Kidney capillary endothelial cell (primary cell): ENCODE results near the gene CDC42BPA.
"Not testable (repeated sequence)": the region's sequence is repeated elsewhere in the genome, so short reads cannot be mapped to it uniquely, and the experiment has no call there.

Experiments used
- DNase-seq: peaks from one replicate; pipeline ENCODE4 v3.0.0-alpha.2; 2018; ENCODE audit warnings: low spot score

The CDC42BPA gene

DNA sequence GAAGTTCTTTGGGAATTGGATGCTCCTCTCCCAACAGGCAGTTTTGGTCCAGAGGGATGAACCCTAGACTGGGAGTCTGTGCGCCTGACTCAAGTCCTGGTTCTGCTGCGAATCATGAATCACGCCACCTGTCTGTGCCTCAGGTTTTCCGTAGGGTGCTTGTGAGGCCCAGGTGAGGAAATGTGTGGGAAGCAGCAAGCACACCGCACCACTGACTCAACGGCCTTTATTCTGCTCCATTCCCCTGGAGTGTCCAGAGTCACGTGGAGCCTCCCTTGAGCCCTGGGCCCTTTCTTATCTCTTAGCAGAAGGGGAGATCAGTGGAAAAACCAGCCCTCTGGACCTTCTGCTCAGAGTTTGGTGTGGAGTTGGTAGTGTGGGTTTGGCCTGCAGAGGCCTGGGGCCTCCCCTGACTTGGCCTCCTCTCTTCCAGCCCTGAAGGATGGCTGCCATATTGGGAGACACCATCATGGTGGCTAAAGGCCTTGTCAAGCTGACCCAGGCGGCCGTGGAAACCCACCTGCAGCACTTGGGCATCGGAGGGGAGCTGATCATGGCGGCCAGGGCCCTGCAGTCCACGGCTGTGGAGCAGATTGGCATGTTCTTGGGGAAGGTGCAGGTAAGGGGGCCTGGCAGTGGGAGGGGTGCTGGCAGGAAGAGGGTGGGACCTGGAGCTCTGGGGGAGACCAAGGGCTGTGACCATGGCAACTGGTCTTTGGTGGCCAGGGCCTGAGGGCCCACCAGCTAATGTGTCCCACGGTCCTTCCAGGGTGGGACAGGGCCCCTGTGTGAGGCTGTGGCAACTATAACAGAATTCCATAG is 357.1 kb downstream of the CDC42BPA start:
- no peak for DNase-seq

DNA sequence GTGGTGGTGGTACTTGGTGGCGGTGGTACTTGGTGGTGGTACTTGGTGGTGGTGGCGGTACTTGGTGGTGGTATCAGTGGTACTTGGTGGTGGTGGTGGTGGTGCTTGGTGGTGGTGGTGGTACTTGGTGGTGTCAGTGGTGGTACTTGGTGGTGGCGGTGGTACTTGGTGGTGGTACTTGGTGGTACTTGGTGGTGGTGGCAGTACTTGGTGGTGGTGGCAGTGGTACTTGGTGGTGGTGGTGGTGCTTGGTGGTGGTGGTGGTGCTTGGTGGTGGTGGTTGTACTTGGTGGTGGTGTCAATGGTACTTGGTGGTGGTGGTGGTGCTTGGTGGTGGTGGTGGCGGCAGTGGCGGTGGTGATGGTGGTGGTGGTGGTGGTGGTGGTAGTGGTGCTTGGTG is 358.0 kb downstream of the CDC42BPA start:
- no peak for DNase-seq

DNA sequence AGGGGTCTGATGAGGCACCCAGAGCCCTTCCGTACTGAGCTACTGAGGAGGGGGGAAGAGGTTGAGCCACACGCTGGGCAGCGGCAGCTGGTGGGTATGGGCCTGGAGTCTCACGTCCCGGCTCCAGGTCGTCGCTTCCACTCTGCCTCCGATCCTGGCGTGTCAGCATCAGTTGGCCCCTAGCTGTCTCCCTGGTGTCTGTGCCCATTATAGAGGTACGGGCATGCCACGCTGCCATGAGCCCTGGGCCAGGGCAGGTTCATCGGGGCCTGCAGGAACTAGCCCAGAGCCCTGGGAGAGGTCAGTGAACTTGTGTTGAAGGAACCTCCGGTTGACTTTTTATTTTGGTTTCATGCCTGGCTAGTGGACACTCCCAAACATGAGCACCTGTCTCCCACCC is 360.0 kb downstream of the CDC42BPA start:
- no peak for DNase-seq

DNA sequence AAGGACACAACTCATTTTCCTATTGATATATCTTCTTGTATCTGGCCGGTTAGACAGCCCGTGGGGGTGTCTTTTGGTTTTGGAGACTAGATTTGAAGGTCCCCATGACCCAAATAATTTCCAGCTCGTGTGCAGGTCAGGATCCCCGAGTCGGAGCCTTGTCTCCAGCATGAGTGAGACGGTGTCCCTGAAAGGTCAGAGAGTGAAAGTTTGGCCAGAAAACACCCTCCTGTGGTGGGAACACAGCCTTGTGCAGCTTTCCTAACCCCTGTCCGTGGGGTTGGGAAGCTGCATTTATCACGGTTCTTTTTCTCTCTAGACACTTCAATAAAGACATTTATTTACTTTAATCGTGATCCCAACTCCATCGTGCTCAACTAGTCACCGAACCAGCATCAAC is 360.6 kb downstream of the CDC42BPA start:
- no peak for DNase-seq

DNA sequence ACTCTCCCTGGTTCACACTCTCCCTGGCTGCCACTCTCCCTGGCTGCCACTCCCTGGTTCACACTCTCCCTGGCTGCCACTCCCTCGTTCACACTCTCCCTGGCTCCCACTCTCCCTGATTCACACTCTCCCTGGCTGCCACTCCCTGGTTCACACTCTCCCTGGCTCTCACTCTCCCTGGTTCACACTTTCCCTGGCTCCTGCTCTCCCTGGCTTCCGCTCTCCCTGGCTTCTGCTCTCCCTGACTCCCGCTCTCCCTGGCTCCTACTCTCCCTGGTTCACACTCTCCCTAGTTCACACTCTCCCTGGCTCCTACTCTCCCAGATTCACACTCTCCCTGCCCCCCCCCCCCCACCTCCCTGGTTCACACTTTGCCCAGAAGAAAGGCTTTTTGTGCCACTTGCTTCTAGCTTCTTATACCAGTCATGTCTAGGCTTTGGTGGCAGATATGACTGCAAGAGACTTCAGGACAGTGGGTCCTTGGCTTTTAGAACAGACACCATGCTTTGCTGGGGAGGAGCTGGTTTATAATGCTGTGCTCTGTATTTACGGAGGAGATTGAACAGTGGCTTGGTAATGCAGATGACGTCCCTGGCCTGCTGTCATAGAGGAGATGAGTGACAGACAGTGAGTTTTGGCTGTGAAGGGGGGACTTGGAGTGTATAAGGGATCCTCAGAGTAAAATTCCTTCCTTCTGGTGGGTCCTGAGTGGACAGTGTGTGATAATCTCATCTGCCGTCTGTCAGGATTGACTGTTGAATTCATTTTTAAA is 361.2 kb downstream of the CDC42BPA start:
- no peak for DNase-seq

DNA sequence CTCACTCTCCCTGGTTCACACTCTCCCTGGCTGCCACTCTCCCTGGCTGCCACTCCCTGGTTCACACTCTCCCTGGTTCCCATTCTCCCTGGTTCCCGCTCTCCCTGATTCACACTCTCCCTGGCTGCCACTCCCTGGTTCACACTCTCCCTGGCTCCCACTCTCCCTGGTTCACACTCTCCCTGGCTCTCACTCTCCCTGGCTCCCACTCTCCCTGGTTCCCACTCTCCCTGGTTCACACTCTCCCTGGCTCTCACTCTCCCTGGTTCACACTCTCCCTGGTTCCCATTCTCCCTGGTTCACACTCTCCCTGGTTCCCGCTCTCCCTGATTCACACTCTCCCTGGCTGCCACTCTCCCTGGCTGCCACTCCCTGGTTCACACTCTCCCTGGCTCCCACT is 362.4 kb downstream of the CDC42BPA start:
- not testable (repeated sequence) for DNase-seq

DNA sequence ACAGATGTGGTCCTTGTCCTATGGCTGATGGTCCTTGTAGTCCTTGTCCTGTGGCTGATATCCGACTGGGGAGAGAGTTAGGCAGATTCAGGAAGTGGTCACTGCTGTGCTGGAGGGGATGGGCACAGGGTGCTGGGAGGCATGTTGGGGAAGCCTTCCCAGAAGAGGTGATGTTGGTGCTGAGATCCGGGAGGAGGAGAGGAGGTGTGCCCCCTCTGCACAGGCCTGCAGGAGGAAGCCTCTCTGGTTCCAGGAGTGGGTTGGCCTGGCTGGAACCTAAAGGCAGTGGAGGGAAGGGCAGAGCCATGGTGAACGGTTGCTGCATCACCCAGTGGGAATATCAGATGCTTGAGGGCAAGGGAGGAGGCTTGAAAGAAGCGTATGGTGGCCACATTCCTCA is 363.5 kb downstream of the CDC42BPA start:
- DNase-seq, result no peak

DNA sequence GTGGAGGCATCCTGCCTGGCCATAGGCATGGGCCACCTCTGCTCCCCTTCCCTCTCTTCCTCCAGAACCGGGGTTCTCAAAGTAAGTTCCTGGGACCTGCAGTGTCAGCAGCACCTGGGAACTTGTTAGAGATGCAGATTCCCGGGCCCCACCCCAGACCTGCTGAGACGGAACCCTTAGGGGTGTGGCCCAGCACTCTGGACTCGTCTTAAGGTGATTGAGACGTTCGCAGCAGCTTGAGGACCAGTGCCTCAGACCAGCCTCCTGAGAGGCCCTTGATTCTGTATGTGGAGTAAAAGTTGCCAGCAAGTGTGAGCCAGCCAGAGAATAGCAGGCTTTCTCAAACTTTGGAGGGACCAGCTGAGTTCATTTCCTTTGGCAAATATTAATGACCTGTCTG is 364.0 kb downstream of the CDC42BPA start:
- no peak for DNase-seq

DNA sequence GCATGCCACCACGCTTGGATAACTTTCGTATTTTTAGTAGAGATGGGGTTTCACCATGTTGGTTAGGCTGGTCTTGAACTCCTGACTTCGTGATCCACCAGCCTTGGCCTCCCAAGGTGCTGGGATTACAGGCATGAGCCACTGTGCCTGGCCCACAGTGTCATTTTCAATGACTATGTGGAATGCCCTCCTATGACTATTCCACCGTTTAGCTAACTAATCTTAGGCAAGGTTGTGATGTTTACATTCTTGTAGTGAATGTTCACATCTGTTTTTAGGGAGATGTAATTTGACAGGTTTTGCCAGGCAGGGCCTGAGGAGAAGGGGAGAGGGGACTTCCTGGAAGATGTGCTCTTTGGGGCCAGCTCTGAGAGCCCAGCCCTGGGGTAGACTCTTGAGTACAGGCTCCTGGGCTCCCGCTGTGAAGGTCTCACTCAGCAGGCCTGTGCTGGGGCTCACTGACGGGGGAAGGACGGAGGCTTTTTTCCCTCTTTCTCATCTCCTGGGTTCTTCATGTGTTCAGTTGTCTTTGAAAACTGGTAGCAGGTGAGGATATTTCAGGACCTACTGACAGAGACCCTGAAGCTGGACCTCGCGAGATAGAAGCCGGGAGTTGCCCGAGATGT is 365.0 kb downstream of the CDC42BPA start:
- DNase-seq, result no peak

DNA sequence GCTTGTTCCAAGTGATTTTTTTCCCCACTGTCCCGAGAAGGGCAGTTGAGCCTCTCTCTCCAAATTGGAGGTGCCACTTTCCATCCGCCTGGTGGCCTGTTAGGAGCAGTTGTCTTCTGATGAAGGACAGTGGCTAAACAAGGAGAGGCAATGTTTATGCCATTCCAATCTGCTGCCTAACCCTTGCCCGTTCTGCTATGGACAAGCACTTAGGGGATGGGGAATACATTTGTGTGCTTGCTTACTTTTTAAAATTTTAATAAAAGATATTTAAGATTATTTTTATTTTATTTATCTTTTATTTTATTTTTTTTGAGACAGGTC is 366.2 kb downstream of the CDC42BPA start:
- DNase-seq, result no peak

DNA sequence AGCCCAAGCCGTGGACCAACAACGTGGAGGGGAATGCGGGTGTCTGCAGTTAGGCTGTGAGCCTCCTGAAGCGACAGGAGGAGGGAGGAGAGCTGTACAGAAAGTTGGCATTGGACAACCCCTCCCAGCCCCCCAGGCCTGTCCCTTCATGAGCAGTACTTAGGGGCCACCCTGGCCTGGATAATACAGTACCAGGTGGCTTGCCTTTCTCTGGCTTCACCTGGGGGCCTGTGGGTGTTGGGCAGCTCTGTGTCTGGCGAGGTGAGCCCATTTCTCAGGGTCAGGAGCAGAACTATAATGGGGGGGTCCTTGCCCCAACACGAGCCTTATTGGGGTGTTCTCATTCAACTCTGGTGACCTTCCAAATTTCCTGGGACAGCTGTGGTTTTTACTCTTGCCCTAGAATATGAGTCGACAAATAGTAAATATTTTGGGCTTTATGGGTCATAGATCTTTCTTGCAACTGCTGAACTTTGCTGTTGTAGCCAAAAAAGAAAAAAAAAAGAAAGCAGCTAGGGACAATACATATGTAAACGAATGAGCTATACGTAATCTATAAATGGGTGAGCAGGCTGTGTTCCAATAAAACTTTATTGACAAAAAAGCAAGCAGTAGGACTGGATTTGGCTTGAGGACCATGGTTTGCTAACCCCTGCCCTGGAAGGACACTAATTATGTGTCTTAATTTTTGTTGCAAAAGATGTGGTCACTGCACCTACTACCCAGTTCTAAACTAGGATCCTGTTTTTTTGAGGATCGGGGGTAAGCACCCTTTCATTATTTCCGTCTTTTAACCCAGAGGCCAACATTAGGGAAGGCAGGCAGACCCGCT is 366.8 kb downstream of the CDC42BPA start:
- no peak for DNase-seq

DNA sequence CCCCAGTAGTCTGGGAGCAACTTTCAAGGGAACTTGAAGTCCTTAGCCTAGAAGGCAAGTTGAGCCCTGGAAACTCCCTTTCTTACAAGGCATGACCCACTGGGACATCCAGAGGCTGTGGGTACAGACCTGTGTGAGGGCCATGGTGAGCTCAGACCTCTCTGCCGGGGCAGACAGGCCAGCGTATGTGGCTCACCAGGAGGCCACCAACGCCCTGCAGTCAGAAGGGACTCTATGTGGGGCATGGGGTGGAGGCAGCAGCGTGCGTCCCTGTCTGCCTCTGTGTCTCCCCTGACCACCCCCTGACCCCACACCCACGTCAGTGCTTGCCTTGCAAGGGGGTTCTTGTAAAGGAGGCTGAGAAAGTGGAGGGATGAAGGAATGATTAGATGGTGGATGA is 367.4 kb downstream of the CDC42BPA start:
- no peak for DNase-seq

DNA sequence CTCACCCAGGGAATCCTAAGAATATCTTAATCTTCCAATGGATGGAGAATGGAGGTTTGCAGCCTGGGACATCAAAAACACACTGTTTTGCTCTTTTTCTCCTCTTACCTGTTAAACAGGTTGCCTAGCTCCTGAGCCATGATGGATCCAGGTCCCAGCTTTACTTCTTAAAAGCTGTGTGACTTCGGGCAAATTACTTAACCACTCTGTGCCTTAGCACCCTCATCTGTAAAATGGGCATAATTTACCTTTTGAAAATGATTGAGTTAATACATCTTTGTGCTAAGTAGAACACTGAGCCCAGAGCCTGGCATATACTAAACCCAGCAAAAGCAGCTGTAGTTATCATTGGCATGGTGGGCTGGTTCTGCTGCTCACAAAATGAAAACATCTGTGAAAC is 368.0 kb downstream of the CDC42BPA start:
- DNase-seq, result no peak

DNA sequence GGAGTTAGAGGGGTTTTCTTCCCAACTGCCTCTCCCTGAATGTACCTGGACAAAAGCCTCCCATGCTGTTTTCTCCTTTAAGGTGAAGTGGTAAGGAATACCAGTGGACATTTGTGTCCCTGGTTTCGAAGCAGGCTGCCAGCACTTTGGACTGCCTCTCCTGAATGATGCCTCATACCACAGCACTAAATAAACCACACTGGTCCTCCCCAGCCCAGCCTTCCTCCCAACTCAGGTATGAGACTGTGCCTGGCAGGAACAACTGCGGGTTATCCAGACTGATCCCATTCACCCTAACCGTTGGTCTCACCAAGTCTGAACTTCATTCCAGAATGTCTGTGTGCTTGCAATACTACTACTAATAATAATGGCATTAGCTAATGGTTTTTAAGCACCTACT is 368.9 kb downstream of the CDC42BPA start:
- no peak for DNase-seq

DNA sequence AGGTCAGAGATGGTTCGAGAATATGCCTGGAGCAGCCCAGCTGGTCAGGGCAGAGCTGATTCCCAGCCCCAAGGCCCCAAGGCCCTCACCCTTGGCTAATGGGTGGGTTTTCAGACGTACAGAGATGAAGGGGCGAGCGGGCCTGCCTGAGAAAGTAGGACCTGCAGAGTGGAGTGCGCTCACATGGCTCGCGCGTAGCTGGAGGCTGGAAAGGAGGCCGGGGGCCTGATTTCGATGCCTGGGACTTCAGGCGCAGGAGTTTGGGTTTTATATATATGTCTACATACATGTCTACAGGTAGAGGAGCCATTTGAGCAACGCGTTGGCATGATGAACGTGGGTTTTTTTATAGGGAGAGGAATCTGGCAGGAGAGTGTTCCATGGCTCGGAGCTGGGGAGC is 369.3 kb downstream of the CDC42BPA start:
- no peak for DNase-seq

DNA sequence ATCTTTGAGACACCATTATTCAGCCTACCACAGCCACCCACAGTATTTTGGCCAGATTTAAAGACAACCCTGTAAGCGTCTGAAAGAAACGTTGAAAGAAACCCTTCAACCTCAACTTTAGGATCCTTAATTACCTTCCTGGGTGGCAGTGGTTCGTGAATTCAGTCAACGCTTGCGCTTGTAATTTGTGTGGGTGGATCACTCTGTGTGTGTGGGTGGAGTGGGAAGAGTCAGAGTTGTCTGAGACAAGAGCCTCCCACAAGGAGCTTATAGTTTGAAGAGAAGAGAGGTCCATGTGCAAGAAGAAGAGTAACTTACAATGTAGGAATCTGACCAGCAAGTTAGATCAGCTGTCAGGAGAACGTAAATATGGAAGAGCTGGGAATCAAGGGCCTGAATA is 369.8 kb downstream of the CDC42BPA start:
- no peak for DNase-seq

DNA sequence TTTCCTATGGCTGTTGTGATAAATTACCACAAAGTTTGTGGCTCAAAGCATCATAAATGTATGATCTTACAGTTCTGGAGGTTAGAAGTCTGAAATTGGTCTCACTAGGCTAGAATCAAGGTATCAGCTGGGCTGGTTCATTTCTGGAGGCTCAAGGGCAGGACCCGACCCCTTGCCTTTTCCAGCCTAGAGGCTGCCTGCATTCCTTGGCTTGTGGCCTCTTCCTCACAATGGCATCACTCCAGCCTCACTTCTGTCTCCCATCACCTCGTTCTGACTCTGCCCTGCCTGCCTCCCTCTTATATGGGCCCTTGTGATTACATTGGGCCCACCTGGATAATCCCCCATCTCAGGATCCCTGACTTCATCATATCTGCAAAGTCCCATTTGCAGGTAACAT is 370.2 kb downstream of the CDC42BPA start:
- DNase-seq, result no peak

DNA sequence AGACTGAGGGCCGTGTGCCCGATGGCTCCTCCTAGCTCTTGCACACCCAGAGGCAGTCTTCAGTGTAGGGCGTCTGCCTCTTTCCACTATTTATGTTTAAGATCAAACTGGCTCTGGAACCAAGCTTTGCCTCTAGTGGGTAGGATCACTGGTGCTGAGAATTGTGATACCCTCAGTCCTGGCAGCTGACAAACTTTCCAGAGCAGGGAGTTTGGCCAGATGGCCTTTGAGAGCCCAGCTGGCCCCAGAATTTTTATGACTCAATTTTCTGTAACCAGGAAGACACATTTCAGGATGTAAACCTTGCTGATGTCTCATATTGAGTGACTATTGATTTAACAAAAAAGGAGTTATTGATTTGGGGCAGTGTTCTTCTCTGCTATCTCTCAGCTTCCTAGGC is 371.5 kb downstream of the CDC42BPA start:
- no peak for DNase-seq

DNA sequence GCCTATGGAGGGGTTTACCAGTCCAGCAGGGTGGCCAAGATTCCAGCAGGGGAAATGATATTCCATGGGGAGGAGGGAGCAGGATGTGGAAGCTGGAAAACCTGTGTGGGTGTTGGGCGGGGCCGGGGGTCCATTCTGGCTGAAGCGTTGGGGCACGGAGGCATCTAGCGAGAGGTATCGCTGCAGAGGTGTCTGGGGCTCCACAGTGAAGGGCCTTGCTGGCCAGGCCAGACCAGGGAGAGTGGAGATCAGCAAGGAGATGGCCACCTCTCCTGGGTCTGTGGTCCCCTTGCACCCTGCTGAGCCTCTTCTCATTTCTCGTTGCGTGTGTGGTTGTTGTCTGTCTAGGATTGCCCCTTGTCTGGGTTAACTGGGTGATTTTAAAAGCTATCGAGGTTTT is 372.0 kb downstream of the CDC42BPA start:
- DNase-seq, result no peak

DNA sequence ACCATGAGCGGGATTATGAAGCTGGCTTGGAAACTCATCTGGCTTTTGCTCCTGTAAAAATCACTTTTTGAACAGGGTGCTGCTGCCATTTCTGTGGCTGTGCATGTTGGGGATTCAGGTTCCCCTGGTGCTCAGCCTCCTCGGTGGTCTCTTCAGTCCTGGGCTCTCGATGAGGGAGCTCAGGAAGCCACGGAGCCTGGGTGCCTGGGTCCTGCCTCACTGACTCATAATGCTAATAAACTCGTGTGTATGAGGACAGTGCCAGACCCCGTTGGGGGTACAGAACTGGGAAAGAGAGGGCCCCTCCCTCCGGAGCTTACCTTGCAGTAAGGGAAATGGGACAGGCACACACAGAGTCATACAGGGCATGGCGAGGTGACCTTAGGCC is 372.4 kb downstream of the CDC42BPA start:
- DNase-seq, result no peak

DNA sequence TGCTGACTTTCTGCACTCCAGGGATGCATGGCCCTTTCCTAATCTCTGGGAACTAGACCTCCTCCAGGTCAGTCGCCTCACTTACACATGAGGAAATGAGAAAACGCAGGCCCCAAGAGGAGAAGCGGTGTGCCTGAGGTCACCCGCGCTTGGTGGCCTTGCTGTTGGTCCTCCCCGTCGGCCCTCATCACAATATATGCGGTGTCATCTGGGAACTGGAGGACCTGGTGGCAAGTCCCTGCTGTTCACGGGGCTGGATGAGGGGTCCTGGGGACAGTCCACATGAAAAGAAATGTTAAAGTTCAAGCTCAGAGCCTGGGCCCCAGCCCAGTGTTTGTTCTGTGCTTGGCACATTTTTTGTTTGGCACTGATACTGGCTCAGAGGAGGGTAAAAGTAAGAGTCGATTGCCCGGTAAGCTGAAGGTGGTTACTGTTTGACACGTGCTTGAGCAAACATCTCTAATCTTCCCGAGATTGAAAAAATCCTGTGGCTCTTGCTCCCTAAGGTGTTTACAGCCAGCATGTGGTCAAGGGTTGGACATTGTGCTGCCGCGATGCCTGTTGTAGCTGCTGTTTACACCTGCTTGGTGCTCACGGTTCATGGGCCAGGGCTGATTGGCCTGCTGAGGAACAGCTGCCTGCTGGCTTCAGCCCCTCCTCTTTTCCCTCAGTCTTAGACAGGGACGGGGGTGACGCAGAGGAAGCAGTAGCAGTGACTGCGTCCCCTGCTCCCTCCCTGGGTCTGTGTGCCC is 373.0 kb downstream of the CDC42BPA start:
- DNase-seq, result no peak

DNA sequence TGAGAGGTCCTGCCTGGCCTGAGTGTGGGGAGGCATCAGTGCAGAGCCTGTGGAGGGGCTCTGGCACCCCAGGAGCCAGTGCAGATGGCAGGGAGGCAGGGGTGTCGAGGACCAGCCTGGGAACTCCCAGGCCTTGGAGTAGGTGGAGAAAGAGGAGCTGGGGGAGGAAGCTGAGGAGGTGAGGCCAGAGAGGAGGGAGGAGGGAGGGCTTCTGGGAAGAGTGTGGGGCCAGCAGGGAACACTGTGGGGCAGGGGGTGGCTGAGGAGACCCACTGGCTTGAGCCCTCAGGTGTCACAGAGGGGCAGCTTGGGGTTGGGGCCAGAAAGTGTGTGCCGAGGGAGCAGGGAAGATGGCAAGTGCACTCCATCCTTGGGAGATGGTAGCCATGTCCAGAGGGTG is 374.4 kb downstream of the CDC42BPA start:
- DNase-seq, result no peak
